Raji (cell line): ENCODE data around the gene TTC33.

ENCODE experiments used
- POLR2A ChIP-seq: IDR thresholded peaks from 2 replicates; pipeline ENCODE4 v1.6.1; 2011; ENCODE audit warnings: low read depth, low read length, control low read depth; ENCODE audit not compliant: insufficient read depth

TTC33 gene, protein sequence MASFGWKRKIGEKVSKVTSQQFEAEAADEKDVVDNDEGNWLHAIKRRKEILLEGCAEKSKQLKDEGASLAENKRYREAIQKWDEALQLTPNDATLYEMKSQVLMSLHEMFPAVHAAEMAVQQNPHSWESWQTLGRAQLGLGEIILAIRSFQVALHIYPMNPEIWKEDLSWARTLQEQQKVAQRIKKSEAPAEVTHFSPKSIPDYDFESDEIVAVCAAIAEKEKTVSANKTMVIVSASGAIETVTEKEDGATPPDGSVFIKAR

DNA sequence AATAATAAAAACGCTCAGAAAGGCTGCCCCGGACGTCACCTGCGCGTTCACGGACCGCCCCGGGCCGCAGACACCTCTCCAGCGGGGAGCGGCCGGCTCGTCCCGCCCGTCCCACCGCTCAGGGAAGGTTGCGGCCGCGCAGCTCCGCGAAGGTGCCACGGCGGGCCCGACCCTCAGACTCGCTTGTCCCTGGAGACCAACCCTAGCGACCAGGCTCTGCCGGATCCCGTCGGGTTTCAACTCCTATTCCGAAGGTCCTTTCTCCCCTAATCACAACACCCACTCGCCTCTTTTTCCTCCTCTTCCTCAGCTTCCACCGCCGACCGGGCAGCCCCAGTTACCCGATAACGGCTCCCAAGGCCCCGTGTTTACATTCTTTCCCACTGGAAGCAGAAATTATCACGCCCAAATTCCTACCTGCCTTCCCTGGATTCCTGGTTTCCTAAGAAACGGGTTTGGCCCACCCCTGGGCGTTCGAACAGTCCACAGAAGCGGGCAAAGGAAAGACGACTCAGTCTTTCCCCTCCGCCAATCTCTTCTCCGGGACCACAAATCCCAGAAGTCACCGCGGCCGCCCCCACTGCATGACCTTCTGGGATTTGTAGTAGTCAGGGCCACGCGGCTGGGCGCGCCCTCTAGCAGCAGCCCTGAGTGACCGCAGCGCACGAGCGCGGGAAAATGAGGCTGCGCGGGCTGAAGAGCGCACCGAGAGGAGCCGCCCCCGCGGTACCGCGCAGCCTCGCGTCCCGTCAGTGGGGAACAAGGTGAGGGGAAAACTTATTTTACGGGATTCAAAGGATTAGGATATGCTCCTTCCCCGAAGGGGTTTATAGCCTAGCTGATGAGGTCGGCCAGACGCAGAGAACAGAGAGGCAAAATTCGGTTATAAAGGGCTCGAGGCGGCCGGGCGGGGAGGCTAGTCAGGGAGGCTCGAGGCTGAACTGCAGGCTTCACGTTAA lies at the start of gene TTC33:
TSS of gene TTC33 (minus strand) at position 555 of the 959 bp plus-strand sequence. CDS start 8,943 bp downstream, outside the sequence.
- TF ChIP-seq POLR2A = peak; percentile 30; the same call in 1 of the 2 replicates

DNA sequence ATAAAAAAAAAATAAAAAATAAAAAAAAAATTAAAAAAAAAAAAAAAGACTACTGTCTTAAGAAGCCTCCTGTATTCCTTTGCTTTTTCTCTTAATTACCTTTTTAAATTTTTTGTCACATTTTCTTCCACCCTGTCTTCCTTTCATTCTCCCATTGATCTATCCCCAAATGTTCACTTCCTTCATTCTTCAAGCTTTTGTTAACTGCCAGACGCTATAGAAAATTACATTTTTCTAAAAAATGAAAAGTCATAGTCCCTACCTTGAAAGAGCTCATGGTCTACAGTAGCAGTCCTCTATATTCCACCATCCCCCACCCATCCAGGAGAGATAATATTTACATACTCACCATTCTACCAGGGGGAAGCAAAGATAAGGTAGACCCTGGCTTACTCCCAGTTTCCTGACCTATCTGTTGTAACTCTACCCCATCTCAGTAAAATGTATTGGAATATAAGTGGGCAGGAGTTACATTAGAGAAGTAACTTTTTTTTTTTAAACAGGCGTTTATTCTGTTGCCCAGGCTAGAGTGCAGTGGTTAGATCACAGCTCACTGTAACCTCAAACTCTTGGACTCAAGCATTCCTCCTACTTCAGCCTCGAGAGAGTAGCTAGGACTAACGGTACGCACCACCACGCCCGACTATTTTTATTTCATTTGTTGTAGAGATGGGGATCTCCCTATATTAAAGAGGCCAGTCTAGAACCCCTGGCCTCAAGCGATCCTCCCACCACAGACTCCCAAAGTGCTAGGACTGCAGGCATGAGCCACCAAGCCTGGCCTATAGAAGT lies 46.2 kb upstream of the TTC33 start:
- TF ChIP-seq POLR2A = no peak

- no peak for TF ChIP-seq POLR2A
Observed at GRCh38 chr5:40799258-40799657, 43.5 kb upstream of the TTC33 start.

DNA sequence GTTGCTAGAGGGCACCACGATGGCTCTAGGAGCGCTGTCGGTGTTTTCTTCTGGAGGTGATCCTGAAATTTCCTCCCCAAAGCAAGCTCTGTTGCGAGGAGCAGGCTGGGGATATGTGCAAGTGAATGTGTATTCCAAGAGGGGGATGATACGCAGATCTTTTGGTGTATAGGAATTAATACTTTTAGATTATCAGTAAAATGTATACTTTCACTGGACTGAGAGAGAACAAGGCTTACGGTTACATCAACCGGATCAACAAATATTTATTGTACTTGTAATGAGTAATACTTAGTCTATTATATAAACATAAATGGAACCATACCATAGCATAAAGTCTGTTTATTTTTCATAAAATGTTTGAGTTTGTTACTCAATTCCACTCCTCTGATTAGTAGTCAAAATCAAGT lies 43.0 kb upstream of the TTC33 start:
- no peak for TF ChIP-seq POLR2A

DNA sequence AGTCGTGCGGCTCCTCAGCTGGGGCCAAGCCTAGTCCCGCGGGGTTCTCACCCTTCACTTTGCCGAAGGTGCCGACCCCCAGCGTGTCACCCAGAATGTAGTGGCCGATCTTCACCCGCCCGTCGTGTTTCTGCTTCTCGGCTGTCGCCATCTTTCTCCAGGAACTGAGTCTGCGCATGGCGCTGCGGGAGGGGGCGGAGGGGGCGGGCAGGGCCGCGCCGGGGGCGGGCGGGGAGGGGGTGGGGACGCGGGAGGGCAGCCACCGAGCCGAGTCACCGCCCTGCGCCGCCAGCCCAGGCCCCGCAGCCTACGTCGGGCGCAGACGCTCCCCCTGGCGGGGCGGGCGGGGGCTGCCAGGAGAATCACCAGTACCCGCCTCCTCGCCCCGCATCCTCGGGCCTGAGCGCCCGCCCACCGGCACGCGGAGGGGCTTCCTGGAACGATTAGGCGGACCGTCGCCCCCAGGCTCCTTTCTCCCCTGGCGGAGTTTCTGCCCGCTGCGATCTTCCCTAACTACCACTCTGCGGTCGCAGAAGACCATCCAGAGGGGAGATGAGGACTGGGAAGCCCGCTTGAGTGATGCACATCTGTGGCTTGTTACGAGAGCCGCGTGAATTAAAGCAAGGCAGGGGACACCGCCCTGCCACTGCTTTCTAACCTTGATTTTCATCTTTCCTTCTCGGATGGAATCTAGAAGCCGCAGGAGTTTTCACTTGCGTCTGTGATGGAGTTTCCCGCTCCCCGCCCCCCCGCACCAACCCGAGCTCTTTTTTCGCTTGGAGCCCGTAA lies 42.4 kb upstream of the TTC33 start, which contains the start of gene PRKAA1:
TSS of gene PRKAA1 (minus strand) at position 363 of the 789 bp plus-strand sequence. CDS start at position 178, 185 bp downstream.
- TF ChIP-seq POLR2A = peak; percentile 81

- no peak for TF ChIP-seq POLR2A
Observed at GRCh38 chr5:40797273-40798011, 41.7 kb upstream of the TTC33 start.

DNA sequence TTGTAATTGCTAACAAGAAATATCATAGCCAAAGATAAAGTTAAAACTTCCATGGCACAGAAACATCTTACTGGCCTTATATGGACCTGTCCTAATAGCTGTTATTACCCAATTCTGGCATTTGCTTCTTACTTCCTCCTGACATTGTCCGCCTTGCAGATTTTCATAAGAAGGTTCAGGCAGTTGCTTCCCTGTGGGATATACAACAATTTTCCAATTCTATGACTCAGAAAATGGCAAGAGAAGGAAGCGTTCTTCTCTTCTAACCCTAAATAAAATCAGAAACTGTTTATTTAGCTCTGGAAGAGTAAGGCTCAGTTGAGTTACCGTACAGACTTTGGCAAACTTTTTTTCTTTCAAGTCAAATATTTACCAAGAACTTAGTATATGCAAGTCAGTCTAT lies 40.7 kb upstream of the TTC33 start:
- TF ChIP-seq POLR2A = no peak

- no peak for TF ChIP-seq POLR2A
Observed at GRCh38 chr5:40791715-40792139, 36.0 kb upstream of the TTC33 start.

- no peak for TF ChIP-seq POLR2A
Observed at GRCh38 chr5:40790947-40791593, 35.3 kb upstream of the TTC33 start.

- TF ChIP-seq POLR2A = no peak
Observed at GRCh38 chr5:40787986-40788385, 32.2 kb upstream of the TTC33 start.

DNA sequence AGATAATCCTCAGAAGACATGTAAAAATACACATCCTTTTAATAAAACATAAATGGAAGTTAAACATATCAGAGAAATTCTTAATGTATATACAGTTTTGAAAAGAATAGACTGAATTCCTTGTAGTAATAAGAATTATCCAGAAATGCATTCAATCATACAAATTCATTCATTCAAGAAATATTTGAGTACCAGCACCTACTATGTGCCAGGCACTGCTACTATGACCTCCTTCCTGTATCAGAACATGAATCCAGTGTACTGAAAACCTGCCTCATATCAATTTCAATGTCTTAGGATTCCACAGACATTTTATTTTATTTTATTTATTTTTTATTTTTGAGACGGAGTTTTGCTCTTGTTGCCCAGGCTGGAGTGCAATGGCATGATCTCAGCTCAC lies 29.2 kb upstream of the TTC33 start:
- no peak for TF ChIP-seq POLR2A

GRCh38 chr5:40784027-40784653 lies 28.4 kb upstream of the TTC33 start:
- TF ChIP-seq POLR2A = no peak
